ENCODE data around the gene ZMPSTE24. TPM values are rescaled to one million over a fixed set of nuclear protein-coding genes. Genes with fewer than 3 reads are reported as not detected.

Gene ZMPSTE24
- total RNA-seq, 1 donor from 2014 or later = 29.0 TPM

- no peaks in the 10 kb centered on the region for H3K4me1 Mint-ChIP-seq
- no peak for DNase-seq (ENCODE audit: low spot score in 2 of 2, unreplicated experiment in 2 of 2)
- no peak overlapping the region for H3K27ac Mint-ChIP-seq
- H3K27me3 Mint-ChIP-seq (ENCODE audit: low read depth) = no peaks in the 10 kb centered on the region
- no peak overlapping the region for H3K4me3 Mint-ChIP-seq
- no peaks in the 10 kb centered on the region for H3K9me3 Mint-ChIP-seq
- H3K36me3 Mint-ChIP-seq = peaks cover 5% of the 10 kb centered on the region
- TF ChIP-seq CTCF (IDR thresholded peaks at IDR 0.05; ENCODE audit: unreplicated experiment) = no peak
These were observed 14.7 kb upstream of the ZMPSTE24 start for GRCh38 chr1:40243351-40243750.

- no peak overlapping the region for H3K27ac Mint-ChIP-seq
- no peaks in the 10 kb centered on the region for H3K9me3 Mint-ChIP-seq
- H3K4me1 Mint-ChIP-seq = no peaks in the 10 kb centered on the region
- no peak for DNase-seq (ENCODE audit: low spot score in 2 of 2, unreplicated experiment in 2 of 2)
- H3K4me3 Mint-ChIP-seq = no peak overlapping the region
- peaks cover under 1% of the 10 kb centered on the region for H3K36me3 Mint-ChIP-seq
- no peak for TF ChIP-seq CTCF (IDR thresholded peaks at IDR 0.05; ENCODE audit: unreplicated experiment)
- no peaks in the 10 kb centered on the region for H3K27me3 Mint-ChIP-seq (ENCODE audit: low read depth)
These were observed 13.8 kb upstream of the ZMPSTE24 start for GRCh38 chr1:40244138-40244744.

- no peak overlapping the region for H3K27ac Mint-ChIP-seq
- no peaks in the 10 kb centered on the region for H3K27me3 Mint-ChIP-seq (ENCODE audit: low read depth)
- no peak overlapping the region for H3K4me3 Mint-ChIP-seq
- no peak for DNase-seq (ENCODE audit: low spot score in 2 of 2, unreplicated experiment in 2 of 2)
- H3K4me1 Mint-ChIP-seq = no peaks in the 10 kb centered on the region
- no peaks in the 10 kb centered on the region for H3K36me3 Mint-ChIP-seq
- H3K9me3 Mint-ChIP-seq = no peaks in the 10 kb centered on the region
- no peak for TF ChIP-seq CTCF (IDR thresholded peaks at IDR 0.05; ENCODE audit: unreplicated experiment)
These were observed 12.3 kb upstream of the ZMPSTE24 start for GRCh38 chr1:40245686-40246085.

DNA sequence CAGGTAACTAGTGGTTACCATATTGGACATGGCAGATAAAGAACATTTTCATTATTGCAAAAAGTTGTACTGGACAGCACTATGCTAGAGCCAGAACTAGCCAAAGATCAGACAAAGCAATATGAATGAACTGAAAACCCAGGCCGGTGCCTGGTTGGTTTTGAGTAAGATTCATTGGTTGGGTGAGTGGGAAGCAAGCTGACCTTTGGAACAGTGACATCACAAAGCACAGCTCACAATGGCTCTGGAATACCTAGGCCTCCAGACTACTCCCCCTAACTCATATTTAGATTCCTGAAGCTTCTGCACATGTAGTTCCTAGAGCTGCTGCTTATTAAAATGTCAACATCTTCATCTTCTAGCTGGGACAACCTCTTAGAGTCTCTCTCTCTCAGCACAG lies 10.4 kb upstream of the ZMPSTE24 start, which contains the start of gene TMCO2:
TSS of gene TMCO2 (plus strand) at position 283 of the 400 bp plus-strand sequence. CDS start at position 340, 57 bp downstream.
- DNase-seq (ENCODE audit: low spot score in 2 of 2, unreplicated experiment in 2 of 2) = no peak
- Mint-ChIP-seq H3K36me3 (no peaks in the 10 kb centered on the region), H3K27ac (no peak within 1 kb of the TSS), H3K4me3 (no peak within 1 kb of the TSS), H3K4me1 (no peaks in the 10 kb centered on the region), H3K9me3 (no peaks in the 10 kb centered on the region), H3K27me3 (ENCODE audit: low read depth) (no peaks in the 10 kb centered on the region)
- no peak for TF ChIP-seq CTCF (IDR thresholded peaks at IDR 0.05; ENCODE audit: unreplicated experiment)

DNA sequence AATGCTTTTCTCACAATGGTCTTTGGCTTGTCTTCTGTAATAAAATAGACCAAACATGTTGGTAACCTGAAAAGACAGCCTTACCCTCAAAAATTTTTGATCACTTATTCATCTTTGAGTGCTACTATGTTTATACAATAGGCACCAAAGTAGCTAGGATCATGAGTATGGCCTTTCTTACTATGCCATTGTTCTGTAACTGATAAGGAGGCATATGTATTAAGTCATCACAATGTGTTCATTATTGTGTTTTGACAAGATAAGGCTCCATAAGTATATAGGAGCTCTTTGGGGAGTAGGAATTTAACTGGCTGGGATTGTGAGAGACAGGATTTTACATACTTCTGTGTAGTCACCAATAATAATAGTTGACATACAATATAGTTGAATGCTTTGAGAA lies 9.6 kb upstream of the ZMPSTE24 start:
- Mint-ChIP-seq H3K27ac (no peak overlapping the region), H3K4me1 (no peaks in the 10 kb centered on the region), H3K27me3 (ENCODE audit: low read depth) (no peaks in the 10 kb centered on the region), H3K9me3 (no peaks in the 10 kb centered on the region), H3K36me3 (no peaks in the 10 kb centered on the region), H3K4me3 (no peak overlapping the region)
- no peak for TF ChIP-seq CTCF (IDR thresholded peaks at IDR 0.05; ENCODE audit: unreplicated experiment)
- DNase-seq (ENCODE audit: low spot score in 2 of 2, unreplicated experiment in 2 of 2) = no peak

DNA sequence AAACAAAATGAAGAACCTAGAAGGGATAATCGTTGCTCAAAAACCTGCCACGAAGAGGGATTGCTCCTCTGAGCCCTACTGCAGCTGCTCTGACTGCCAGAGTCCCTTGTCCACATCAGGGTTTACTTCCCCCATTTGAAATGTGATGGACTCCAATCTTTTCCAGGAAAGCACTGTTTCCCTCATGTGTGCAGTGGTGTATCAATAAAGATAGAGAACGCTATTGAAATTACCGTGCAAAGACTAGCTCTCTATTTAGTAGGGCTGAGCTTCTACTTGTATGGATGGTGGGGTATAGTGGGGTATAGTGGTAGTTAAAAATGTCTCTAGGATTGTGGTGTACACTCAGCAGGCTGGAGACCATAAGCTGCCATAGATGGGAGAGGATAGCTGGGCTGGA lies 6.6 kb upstream of the ZMPSTE24 start:
- Mint-ChIP-seq H3K27ac (no peak overlapping the region), H3K4me1 (peaks cover 6% of the 10 kb centered on the region), H3K4me3 (no peak overlapping the region), H3K27me3 (ENCODE audit: low read depth) (no peaks in the 10 kb centered on the region), H3K36me3 (no peaks in the 10 kb centered on the region), H3K9me3 (no peaks in the 10 kb centered on the region)
- TF ChIP-seq CTCF (IDR thresholded peaks at IDR 0.05; ENCODE audit: unreplicated experiment) = no peak
- no peak for DNase-seq (ENCODE audit: low spot score in 2 of 2, unreplicated experiment in 2 of 2)

All from mesothelial cell of epicardium (in vitro differentiated cells).